GM12878 (cell line): Measurements from ENCODE around the gene NEO1.

Experiments used
- EZH2 ChIP-seq: IDR thresholded peaks from 2 replicates; pipeline ENCODE4 v1.6.1; 2012; ENCODE audit warnings: low read depth, mild to moderate bottlenecking, control low read depth, inconsistent platforms, low read length, borderline replicate concordance; ENCODE audit not compliant: control insufficient read depth
- GATAD2B ChIP-seq: fragments of 450-650 bp; conservative IDR thresholded peaks from 2 replicates; pipeline ENCODE4 v1.6.1; 2017; ENCODE audit warnings: low read depth, mild to moderate bottlenecking, moderate library complexity
- LARP7 ChIP-seq: fragments of 450-650 bp; IDR thresholded peaks from 2 replicates; pipeline ENCODE4 v1.6.1; 2017; ENCODE audit warnings: mild to moderate bottlenecking
- MAX ChIP-seq: IDR thresholded peaks from 2 replicates; pipeline ENCODE4 v1.6.1; 2012; ENCODE audit warnings: low read depth, low read length, improper control_type of control experiment
- POLR2A ChIP-seq: IDR thresholded peaks from 2 replicates; pipeline ENCODE4 v1.6.1; 2011; ENCODE audit warnings: low read depth, mild to moderate bottlenecking, low read length
- RELA ChIP-seq: fragments of 450-650 bp; IDR thresholded peaks from 2 replicates; pipeline ENCODE4 v1.8.0; 2014; ENCODE audit warnings: borderline replicate concordance; ENCODE audit not compliant: partially characterized antibody
- SUZ12 ChIP-seq: fragments of 200-600 bp; sonication (generic); IDR thresholded peaks from one replicate; pipeline ENCODE4 v1.6.1; 2018; ENCODE audit warnings: antibody characterized with exemption, mild to moderate bottlenecking; ENCODE audit not compliant: unreplicated experiment
- ZNF207 ChIP-seq: fragments of 450-650 bp; IDR thresholded peaks from 2 replicates; pipeline ENCODE4 v1.6.1; 2014; ENCODE audit warnings: antibody characterized with exemption, mild to moderate bottlenecking, borderline replicate concordance
- ZNF592 ChIP-seq: fragments of 450-650 bp; IDR thresholded peaks from 2 replicates; pipeline ENCODE4 v1.6.1; 2017; ENCODE audit warnings: mild to moderate bottlenecking, moderate library complexity
- TF ChIP-seq, protein P1 (sequence below): fragments of 450-650 bp; IDR thresholded peaks from 2 replicates; pipeline ENCODE4 v1.6.1; 2018; ENCODE audit warnings: borderline replicate concordance, mild to moderate bottlenecking; ENCODE audit not compliant: partially characterized antibody
- TF ChIP-seq, protein P2 (sequence below), 3 experiments: IDR thresholded peaks in 2 of 3; conservative IDR thresholded peaks in 1 of 3; 2 replicates each; pipeline ENCODE4 v1.5.1; 2011; ENCODE audit warnings: low read depth in 3 of 3, low read length in 3 of 3, mild to moderate bottlenecking in 3 of 3, control low read depth in 2 of 3, moderate library complexity in 2 of 3, inconsistent platforms in 1 of 3, mixed read lengths in 1 of 3; ENCODE audit not compliant: control insufficient read depth in 2 of 3, insufficient read depth in 1 of 3; ENCODE audit errors: extremely low read depth in 1 of 3

DNA sequence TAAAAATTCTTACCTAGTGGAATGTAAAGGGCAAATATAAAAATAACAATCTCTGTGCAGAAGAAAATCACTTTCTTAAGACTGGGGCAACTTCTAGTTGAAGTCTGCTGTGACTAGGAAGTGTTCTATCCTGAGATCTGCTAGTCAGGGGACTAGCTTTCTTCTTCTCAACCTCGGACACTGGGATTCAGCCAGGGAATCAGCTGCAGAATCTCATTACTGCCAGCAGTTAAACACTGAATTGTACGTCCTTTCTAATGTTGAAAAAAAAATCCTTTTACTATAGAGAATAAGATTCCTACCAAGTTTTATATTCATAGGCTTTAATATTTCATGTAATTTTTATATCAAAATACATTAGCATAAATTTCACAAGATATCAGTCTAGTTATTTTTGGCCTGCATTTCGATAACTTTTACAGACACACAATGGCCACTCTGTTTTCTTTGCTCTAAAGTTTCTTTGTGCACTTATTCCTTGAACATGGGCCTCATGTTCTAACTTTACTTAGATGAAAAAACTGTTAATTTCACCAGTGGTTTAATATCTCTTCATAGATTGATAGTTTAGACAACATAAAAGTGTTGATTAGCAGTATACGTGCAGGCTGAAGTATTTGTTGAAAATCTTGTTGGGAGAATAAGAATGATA lies 2.6 kb upstream of the NEO1 start:
- no peak for TF ChIP-seq LARP7
- TF ChIP-seq, protein P1, sequence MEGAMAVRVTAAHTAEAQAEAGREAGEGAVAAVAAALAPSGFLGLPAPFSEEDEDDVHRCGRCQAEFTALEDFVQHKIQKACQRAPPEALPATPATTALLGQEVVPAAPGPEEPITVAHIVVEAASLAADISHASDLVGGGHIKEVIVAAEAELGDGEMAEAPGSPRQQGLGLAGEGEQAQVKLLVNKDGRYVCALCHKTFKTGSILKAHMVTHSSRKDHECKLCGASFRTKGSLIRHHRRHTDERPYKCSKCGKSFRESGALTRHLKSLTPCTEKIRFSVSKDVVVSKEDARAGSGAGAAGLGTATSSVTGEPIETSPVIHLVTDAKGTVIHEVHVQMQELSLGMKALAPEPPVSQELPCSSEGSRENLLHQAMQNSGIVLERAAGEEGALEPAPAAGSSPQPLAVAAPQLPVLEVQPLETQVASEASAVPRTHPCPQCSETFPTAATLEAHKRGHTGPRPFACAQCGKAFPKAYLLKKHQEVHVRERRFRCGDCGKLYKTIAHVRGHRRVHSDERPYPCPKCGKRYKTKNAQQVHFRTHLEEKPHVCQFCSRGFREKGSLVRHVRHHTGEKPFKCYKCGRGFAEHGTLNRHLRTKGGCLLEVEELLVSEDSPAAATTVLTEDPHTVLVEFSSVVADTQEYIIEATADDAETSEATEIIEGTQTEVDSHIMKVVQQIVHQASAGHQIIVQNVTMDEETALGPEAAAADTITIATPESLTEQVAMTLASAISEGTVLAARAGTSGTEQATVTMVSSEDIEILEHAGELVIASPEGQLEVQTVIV, result no peak
- TF ChIP-seq POLR2A, result no peak
- no peak for TF ChIP-seq MAX
- TF ChIP-seq GATAD2B, result no peak
- TF ChIP-seq, protein P2, sequence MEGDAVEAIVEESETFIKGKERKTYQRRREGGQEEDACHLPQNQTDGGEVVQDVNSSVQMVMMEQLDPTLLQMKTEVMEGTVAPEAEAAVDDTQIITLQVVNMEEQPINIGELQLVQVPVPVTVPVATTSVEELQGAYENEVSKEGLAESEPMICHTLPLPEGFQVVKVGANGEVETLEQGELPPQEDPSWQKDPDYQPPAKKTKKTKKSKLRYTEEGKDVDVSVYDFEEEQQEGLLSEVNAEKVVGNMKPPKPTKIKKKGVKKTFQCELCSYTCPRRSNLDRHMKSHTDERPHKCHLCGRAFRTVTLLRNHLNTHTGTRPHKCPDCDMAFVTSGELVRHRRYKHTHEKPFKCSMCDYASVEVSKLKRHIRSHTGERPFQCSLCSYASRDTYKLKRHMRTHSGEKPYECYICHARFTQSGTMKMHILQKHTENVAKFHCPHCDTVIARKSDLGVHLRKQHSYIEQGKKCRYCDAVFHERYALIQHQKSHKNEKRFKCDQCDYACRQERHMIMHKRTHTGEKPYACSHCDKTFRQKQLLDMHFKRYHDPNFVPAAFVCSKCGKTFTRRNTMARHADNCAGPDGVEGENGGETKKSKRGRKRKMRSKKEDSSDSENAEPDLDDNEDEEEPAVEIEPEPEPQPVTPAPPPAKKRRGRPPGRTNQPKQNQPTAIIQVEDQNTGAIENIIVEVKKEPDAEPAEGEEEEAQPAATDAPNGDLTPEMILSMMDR (IDR thresholded peaks at IDR 0.05 in 2 of 3, conservative IDR thresholded peaks at IDR 0.05 in 1 of 3; ENCODE audit: control insufficient read depth in 2 of 3, extremely low read depth in 1 of 3, insufficient read depth in 1 of 3, low read depth in 3 of 3, low read length in 3 of 3), result no peak
- no peak for TF ChIP-seq ZNF592
- TF ChIP-seq RELA, result no peak
- TF ChIP-seq SUZ12, result no peak
- no peak for TF ChIP-seq ZNF207
- TF ChIP-seq EZH2, result no peak
